GM19463 (cell line): Measurements from ENCODE around the gene PPP1R3E.
"Not testable (repeated sequence)": the region's sequence is repeated elsewhere in the genome, so short reads cannot be mapped to it uniquely, and the experiment has no call there.

Source experiments
- ATAC-seq: cut with Tn5 transposase; IDR thresholded peaks from one replicate; pipeline ENCODE4 v1.9.1; 2021; ENCODE audit warnings: mild to moderate bottlenecking, moderate library complexity; ENCODE audit not compliant: unreplicated experiment

Gene PPP1R3E, protein sequence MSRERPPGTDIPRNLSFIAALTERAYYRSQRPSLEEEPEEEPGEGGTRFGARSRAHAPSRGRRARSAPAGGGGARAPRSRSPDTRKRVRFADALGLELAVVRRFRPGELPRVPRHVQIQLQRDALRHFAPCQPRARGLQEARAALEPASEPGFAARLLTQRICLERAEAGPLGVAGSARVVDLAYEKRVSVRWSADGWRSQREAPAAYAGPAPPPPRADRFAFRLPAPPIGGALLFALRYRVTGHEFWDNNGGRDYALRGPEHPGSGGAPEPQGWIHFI

GRCh38 chr14:23302290-23303225 is at the start of gene PPP1R3E:
TSS of gene PPP1R3E (minus strand) at chr14:23302859. CDS start at chr14:23302576, 283 bp downstream.
- peak; percentile 30 for ATAC-seq

DNA sequence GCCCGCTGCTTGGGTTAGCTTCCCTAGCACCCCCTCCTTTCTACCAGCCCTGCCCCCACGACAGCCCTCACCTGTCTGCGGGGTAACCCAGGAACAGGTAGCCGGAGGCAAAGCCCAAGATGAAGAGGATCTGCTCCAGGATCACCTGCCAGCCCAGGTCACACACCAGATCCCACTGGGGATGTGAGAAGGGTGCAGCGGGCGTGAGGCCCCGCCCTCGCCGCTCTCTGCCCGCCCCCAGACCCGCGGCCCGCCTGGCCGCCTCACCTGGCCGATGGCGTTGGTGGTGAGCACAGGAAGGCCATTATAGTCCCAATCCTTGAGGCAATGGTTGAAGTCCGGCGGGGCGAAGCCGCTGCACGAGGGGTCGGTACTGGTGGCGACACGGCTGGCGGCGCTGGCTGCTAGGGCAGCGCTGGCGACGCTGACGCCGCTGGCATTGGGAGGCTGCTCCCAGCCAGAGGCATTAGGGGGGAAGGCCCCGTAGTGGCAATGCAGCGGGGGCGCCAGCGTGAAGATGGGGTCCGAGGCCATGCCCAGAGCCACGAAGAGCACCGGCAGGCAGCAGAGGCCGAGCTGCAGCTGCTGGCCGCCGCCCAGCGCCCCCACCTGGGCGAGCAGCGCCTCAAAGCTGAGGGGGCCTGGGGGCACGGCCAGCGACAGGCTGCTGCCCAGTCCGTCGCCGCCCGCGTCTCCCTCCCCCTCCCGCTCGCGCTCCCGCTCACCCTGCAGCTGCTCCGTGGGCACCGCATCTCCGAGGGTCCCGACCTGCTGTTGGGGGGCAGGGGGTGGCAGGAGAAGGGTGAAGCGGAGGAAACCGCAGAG is 49.2 kb upstream of the PPP1R3E start:
- ATAC-seq, result no peak

DNA sequence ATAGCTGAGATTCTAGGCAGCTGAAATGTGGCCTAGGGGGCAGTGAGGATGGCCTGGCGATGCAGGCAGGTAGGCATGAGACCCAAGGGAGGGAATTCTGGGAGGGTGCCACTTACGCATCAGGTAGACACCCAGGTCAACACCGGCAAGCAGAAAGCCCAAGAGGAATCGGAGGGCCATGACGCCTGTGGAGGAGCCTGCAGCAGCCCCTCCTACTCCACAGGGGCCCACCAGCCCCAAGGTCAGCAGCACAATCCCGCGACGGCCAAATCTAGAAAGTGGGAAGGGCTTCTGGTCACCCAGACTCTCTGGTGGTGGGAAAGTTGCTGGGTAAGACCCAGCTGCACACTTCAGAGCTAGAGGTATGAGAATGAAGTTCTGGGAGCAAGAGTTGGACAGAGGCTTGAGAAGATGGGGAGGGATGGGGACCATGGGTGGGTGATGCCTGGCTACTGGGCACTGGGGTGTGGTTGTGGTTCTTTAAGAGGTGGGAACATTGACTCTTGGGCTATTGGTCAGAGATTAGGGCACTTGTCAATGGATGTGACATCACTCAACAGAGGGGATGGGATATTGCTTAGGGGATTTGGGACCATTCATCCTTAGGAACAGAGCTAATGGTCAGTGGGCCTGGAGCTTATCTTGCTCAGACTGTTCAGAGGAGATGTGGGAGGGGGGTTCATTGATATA is 46.6 kb upstream of the PPP1R3E start:
- ATAC-seq, result no peak

GRCh38 chr14:23348297-23348655 is 45.6 kb upstream of the PPP1R3E start:
- ATAC-seq, result no peak

DNA sequence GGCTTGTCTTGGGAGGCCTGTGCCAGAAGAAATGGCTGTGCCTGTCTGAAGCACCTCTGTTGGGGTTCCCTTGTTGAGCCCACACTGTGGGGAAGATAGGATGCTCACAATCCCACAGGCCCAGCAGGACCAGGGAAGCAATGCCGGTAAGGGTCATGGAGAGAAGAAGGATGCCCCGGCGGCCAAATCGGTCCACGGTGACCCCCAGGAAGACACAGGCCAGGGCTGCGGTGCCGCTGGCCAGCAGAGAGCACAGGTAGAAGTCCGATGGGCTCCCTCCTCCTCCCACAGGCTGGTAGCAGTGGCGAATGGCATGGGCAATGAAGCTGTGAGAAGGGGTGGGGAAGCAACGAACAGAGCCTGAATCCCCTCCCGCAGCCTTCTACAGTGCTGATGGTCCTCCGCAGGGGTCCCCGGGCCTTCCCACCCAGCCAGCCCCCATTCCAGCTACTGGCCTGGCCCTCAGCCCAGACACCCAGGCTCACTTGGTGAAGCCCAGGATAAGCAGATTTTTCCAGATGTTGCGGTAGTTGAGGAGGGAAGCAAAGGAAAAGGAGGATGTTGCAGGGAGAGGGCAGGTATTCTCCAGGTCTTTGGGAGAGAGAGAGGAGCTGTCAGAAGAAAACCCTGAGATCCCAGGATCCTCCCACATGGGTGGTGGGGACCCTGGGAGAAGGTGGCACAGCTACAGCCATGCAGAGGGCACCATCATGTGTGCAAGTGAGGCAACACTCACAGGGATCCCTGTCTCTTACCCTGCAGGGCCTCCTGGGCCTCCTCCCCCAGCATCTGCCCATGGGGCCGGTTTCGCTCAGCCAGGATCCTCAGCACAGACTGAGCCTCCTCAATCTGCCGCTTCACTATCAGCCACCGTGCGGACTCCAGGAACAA is 45.0 kb upstream of the PPP1R3E start:
- no peak for ATAC-seq

- ATAC-seq, result no peak
These were observed 44.2 kb upstream of the PPP1R3E start for GRCh38 chr14:23346693-23347405.

DNA sequence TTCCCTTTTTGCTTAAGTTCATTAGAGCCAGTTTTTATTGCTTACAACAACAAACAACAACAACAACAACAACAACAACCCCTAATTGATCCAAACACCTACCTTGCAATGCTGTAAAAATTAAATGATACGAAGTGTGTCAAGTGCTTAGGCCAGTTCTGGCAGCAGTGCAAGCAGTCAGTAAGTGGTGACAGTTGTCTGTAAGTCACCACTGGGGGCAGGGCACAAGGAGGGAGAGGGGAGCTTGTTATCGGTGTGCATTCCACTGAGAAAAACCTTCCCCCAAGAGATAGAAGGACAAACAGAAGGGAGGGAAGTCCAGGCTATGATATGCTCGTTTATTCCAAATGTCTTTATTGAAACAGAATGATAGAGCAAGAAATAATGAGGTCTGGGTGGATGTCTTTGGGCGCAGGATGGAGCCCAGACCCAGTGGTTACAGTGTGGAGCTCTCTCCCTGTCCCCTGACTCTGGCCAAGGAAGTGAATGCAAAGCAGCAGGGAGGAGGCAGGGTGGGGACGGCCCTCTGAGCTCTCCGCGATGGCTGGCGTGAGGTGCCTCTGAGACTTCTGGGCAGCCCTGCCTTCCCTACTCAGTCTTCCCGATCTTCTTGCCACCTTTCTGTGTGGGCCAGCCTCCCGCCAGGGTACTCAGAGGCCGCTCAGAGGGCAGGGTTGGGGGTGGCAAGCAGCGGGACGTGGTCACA is 43.5 kb upstream of the PPP1R3E start:
- ATAC-seq, result no peak

DNA sequence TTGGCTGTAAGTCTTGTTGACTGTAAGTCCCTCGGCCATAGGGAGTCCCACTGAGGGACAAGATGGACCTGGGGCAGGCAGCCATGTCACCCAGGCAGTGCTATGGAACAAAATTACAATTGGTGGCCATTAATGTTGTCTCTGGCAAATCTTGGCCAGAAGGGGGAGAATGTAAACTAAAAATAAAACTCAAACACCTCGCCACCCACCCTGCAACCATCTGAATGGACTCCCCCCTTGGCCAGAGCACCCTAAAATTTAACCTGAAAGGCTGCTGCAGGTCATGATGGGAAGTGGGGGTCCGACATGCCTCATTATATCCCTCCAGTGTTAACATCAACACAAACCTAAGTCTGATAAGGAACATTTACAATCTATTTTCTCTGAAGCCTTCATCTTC is 41.8 kb upstream of the PPP1R3E start:
- ATAC-seq, result no peak

GRCh38 chr14:23339506-23340268 is 37.0 kb upstream of the PPP1R3E start:
- ATAC-seq, result no peak

GRCh38 chr14:23335623-23336022 is 33.0 kb upstream of the PPP1R3E start:
- no peak for ATAC-seq

DNA sequence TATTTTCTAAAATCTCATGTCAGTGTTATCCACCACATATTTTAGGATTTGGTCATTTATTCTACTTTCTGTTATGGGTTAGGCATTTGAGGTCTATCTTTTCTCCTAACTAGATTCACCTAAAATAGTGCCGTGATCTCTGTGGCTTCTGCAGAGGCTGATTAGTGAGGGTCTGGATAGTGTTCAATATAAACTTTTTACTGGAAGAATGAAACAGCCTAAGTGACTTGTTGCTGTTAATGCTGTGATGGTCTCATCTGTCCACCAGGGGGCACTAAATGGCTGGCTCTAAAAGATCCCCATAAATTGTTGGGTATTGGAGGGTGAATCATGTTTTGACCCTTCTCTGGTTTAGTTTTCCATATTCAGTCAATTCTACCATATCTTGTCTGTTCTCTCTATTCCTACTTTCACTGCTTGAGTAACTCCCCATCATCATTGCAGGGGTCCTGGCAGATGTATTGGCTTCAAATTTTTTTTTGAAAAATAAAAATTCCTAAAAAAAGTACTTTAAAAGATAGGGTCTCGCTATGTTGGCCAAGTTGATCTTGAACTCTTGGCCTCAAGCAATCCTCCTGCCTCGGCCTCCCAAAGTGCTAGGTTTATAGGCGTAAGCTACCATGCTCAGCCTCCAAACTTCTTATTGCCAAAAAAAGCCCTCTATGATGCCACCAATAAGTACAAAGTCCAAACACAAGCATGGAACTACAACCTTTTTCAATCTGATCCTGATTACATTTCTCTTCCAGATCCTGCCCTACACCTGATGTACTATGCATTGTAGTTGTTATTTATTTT is 25.5 kb upstream of the PPP1R3E start:
- ATAC-seq, result no peak

- ATAC-seq, result no peak
These were observed 24.1 kb upstream of the PPP1R3E start for GRCh38 chr14:23326491-23327332.

DNA sequence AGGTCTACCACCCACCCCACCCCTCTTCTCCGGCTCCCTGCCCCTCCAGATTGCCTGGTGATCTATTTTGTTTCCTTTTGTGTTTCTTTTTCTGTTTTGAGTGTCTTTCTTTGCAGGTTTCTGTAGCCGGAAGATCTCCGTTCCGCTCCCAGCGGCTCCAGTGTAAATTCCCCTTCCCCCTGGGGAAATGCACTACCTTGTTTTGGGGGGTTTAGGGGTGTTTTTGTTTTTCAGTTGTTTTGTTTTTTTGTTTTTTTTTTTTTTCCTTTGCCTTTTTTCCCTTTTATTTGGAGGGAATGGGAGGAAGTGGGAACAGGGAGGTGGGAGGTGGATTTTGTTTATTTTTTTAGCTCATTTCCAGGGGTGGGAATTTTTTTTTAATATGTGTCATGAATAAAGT is 23.1 kb upstream of the PPP1R3E start:
- ATAC-seq, result not testable (repeated sequence)

- ATAC-seq, result no peak
These were observed 22.3 kb upstream of the PPP1R3E start for GRCh38 chr14:23324993-23325392.

DNA sequence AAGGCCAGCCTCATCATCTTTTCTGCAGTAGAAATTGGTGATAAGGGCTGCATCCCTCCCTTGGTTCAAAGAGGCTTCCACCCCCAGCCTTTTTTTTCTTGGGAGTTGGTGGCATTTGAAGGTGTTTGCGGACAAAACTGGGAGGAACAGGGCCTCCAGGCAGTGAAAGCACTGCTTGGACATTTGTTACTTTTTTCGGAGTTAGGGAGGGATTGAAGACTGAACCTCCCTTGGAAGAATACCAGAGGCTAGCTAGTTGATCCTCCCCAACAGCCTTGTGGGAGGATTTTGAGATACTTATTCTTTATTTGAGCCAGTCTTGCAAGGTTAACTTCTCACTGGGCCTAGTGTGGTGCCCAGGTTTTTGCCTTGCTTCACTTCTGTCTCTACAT is 21.8 kb upstream of the PPP1R3E start:
- ATAC-seq, result no peak

GRCh38 chr14:23323838-23324454 is 21.3 kb upstream of the PPP1R3E start:
- no peak for ATAC-seq
